ENCODE data around the gene WIPF1.

Gene WIPF1

DNA sequence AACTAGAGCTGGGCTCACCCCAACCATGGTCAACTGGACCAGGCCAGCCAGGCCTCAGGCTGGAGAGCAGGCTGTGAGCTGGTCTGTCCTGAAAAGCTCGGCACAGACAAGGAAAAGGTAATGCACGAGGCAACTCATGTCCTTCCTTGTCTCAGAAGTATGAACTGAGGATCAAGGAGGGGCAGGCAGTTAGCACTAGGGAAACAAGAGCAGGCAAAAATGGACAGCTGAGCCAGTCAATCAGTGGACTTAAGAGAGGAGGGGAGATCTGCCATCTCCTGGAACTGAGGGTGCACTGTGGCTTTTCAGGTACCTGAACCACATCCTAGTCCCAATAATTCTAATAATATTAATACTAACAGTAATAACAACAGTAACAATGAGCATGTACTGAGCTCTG lies 20.6 kb upstream of the WIPF1 start:
- Histone ChIP-seq H3K36me3 (no peaks in the 10 kb centered on the region), H3K4me1 (peaks cover 6 to 61% (median 33%) of the 10 kb centered on the region in 4 donors), H3K4me3 (no peak overlapping the region), H3K9me3 (no peaks in the 10 kb centered on the region), H3K27ac (peak overlapping the region; percentile 80 to 84), H3K27me3 (no peaks in the 10 kb centered on the region)
- intact Hi-C loops (cut with DNase I; ENCODE audit: low total_unique reads), result loop anchor here (5.0 kb wide), 1 partner anchor 64 kb away; no protein-coding TSS in a partner anchor
- DNase-seq, result no peak
- TF ChIP-seq, protein P1, sequence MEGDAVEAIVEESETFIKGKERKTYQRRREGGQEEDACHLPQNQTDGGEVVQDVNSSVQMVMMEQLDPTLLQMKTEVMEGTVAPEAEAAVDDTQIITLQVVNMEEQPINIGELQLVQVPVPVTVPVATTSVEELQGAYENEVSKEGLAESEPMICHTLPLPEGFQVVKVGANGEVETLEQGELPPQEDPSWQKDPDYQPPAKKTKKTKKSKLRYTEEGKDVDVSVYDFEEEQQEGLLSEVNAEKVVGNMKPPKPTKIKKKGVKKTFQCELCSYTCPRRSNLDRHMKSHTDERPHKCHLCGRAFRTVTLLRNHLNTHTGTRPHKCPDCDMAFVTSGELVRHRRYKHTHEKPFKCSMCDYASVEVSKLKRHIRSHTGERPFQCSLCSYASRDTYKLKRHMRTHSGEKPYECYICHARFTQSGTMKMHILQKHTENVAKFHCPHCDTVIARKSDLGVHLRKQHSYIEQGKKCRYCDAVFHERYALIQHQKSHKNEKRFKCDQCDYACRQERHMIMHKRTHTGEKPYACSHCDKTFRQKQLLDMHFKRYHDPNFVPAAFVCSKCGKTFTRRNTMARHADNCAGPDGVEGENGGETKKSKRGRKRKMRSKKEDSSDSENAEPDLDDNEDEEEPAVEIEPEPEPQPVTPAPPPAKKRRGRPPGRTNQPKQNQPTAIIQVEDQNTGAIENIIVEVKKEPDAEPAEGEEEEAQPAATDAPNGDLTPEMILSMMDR (IDR thresholded peaks at IDR 0.05), result no peak

DNA sequence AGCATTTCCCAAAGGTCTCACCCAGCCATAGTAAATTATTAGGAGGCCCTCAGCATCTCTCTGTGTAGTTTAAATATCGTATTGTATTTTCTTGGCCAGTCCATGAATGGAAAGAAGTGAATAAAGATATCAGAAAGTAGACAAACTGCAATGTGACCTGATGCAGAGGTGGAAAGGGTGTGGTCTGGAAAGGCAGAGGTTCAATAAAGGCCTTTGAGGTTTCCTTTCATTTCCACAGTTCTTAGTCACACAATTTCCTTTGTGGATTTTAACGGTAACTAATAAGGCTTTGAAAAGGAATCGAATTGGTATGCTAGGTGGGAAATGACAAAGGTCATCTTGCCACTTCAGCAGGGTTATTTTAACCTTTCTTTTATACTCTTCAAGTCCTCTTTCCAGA lies 20.1 kb upstream of the WIPF1 start:
- no peak overlapping the region for H3K4me3 ChIP-seq
- H3K27me3 ChIP-seq, result no peaks in the 10 kb centered on the region
- DNase-seq, result no peak
- intact Hi-C loops (cut with DNase I; ENCODE audit: low total_unique reads), result loop anchor here (5.0 kb wide), 1 partner anchor 65 kb away; no protein-coding TSS in a partner anchor
- H3K4me1 ChIP-seq, result peaks cover 6 to 64% (median 35%) of the 10 kb centered on the region in 4 donors
- H3K36me3 ChIP-seq, result no peaks in the 10 kb centered on the region
- H3K9me3 ChIP-seq, result no peaks in the 10 kb centered on the region
- TF ChIP-seq, protein P1 (IDR thresholded peaks at IDR 0.05), result no peak
- H3K27ac ChIP-seq, result peak overlapping the region; percentile 80 to 84

DNA sequence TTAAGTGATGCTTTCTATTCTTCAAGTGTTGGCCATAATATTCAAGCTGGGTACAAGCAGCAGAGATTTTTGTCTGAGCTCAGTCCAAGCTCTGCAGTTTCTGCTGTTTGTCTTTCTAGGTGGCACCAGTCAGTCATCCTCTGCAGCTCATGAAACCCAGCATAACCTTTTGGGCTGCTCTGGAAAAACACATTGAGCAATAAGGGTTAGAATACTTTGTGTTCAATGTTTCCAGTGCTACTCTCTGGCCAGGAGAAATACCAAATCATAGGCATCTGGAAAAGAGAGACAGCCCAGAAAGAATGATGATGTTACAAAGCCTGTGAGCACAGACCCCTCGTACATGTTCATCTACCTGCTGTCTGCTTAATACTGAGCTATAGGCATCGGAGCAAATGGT lies 19.5 kb upstream of the WIPF1 start:
- Histone ChIP-seq H3K4me3 (no peak overlapping the region), H3K9me3 (no peaks in the 10 kb centered on the region), H3K27me3 (no peaks in the 10 kb centered on the region), H3K4me1 (peaks cover 6 to 68% (median 35%) of the 10 kb centered on the region in 4 donors), H3K27ac (peak overlapping the region; percentile 80 to 84), H3K36me3 (no peaks in the 10 kb centered on the region)
- intact Hi-C loops (cut with DNase I; ENCODE audit: low total_unique reads), result loop anchor here (5.0 kb wide), 1 partner anchor 65 kb away; no protein-coding TSS in a partner anchor
- TF ChIP-seq, protein P1 (IDR thresholded peaks at IDR 0.05), result peak in 1 of 2 experiments; percentile 17
- peak in 1 of 2 donors; percentile 72 for DNase-seq

DNA sequence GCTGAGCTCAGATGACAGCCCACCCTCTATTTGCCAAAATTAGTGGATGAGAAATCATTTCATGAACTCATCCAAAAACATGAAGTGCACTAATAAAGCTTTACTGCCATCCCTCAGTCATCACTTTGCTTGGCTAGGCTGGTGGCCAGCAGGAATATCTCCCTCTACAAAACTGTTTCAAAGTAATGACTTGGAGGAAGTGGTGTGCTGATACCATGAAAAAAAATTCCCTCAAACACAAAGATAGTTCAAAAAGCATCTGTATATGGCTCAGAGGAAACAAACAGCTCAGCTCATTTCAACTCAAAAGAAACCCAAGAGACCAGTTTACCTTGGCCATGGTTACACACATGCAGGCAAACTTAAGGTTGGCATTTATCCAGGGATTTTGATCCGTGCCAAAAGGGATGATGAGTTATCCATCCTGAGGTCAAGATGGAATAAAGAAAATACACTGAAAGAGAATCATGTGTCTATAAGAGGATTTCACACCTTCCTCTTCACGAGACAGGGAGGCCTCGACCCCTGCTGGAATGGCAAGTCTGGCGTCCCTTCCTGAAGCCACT lies 18.4 kb upstream of the WIPF1 start:
- peak in 1 of 2 donors; percentile 54 for DNase-seq
- TF ChIP-seq, protein P1 (IDR thresholded peaks at IDR 0.05), result no peak
- H3K27me3 ChIP-seq, result no peaks in the 10 kb centered on the region
- H3K9me3 ChIP-seq, result no peaks in the 10 kb centered on the region
- no peak overlapping the region for H3K4me3 ChIP-seq
- H3K36me3 ChIP-seq, result no peaks in the 10 kb centered on the region
- H3K4me1 ChIP-seq, result peaks cover 6 to 77% (median 35%) of the 10 kb centered on the region in 4 donors
- H3K27ac ChIP-seq, result peak overlapping the region; percentile 80 to 84
- intact Hi-C loops (cut with DNase I; ENCODE audit: low total_unique reads), result loop anchor here (5.0 kb wide), 1 partner anchor 66 kb away; no protein-coding TSS in a partner anchor

DNA sequence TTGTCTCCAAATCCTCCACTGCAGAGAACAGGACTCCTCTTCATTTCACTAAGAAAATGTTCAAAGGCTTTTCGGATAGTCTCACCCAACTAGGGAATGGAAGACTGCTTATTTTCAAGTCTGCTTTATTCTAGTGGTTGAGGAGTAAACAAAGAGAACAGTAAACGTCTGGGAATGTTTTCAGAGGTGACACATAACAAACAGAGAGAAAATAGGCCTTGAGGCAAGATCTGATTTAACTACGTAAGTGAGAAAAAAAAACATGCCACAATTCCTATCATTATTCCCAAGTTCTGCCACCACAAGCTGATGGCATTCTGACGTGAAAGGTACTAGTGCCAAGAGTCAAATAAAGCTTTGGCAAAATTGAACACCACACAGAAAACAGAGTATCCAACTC lies 16.7 kb upstream of the WIPF1 start:
- intact Hi-C loops (cut with DNase I; ENCODE audit: low total_unique reads), result no loop called here
- no peaks in the 10 kb centered on the region for H3K36me3 ChIP-seq
- no peaks in the 10 kb centered on the region for H3K27me3 ChIP-seq
- peaks cover 6 to 94% (median 47%) of the 10 kb centered on the region in 4 donors for H3K4me1 ChIP-seq
- TF ChIP-seq, protein P1 (IDR thresholded peaks at IDR 0.05), result no peak
- peak overlapping the region; percentile 80 to 84 for H3K27ac ChIP-seq
- no peaks in the 10 kb centered on the region for H3K9me3 ChIP-seq
- H3K4me3 ChIP-seq, result no peak overlapping the region
- no peak for DNase-seq
